Activated naive CD4-positive, alpha-beta T cell treated with anti-CD3 and anti-CD28 coated beads, Interleukin-2, amount 50 U/mL, for 24 hours (primary cell): Measurements from ENCODE around the gene ZKSCAN8.

Experiments used
- H3K27ac Mint-ChIP-seq: one replicate; pipeline ENCODE4 v1.8.0; 2021; ENCODE audit warnings: mild to moderate bottlenecking, mixed read lengths
- H3K27me3 Mint-ChIP-seq: one replicate; pipeline ENCODE4 v1.8.0; 2021; ENCODE audit warnings: mixed read lengths
- H3K36me3 Mint-ChIP-seq: one replicate; pipeline ENCODE4 v1.8.0; 2021; ENCODE audit warnings: mixed read lengths
- H3K4me1 Mint-ChIP-seq: one replicate; pipeline ENCODE4 v1.8.0; 2021; ENCODE audit warnings: mixed read lengths
- H3K4me3 Mint-ChIP-seq: one replicate; pipeline ENCODE4 v1.8.0; 2021; ENCODE audit warnings: mild to moderate bottlenecking, mixed read lengths
- H3K9me3 Mint-ChIP-seq: one replicate; pipeline ENCODE4 v1.8.0; 2021; ENCODE audit warnings: mixed read lengths

The ZKSCAN8 gene

GRCh38 chr6:28134015-28134414 is 7.7 kb upstream of the ZKSCAN8 start:
- peak overlapping the region; percentile 87 for H3K27ac Mint-ChIP-seq
- peak overlapping the region; percentile 55 for H3K4me3 Mint-ChIP-seq
- peaks cover 19% of the 10 kb centered on the region for H3K36me3 Mint-ChIP-seq
- peaks cover 69% of the 10 kb centered on the region for H3K4me1 Mint-ChIP-seq
- no peaks in the 10 kb centered on the region for H3K27me3 Mint-ChIP-seq
- H3K9me3 Mint-ChIP-seq: no peaks in the 10 kb centered on the region

GRCh38 chr6:28134716-28135115 is 7.0 kb upstream of the ZKSCAN8 start:
- Mint-ChIP-seq H3K36me3 (peaks cover 16% of the 10 kb centered on the region), H3K9me3 (no peaks in the 10 kb centered on the region), H3K4me3 (peak overlapping the region; percentile 55), H3K4me1 (peaks cover 69% of the 10 kb centered on the region), H3K27me3 (no peaks in the 10 kb centered on the region), H3K27ac (peak overlapping the region; percentile 87)

- Mint-ChIP-seq H3K4me3 (peak overlapping the region; percentile 99), H3K27ac (peak overlapping the region; percentile 99), H3K27me3 (no peaks in the 10 kb centered on the region), H3K4me1 (peaks cover 69% of the 10 kb centered on the region), H3K36me3 (peaks cover 16% of the 10 kb centered on the region), H3K9me3 (no peaks in the 10 kb centered on the region)
Observed at GRCh38 chr6:28135393-28135792, 6.3 kb upstream of the ZKSCAN8 start.

GRCh38 chr6:28136585-28137504 is 4.8 kb upstream of the ZKSCAN8 start:
- Mint-ChIP-seq H3K4me1 (peaks cover 74% of the 10 kb centered on the region), H3K27ac (peak overlapping the region; percentile 99)

GRCh38 chr6:28137505-28137981 is 4.1 kb upstream of the ZKSCAN8 start:
- Mint-ChIP-seq H3K4me3 (peak overlapping the region; percentile 99), H3K27me3 (no peaks in the 10 kb centered on the region), H3K4me1 (peaks cover 79% of the 10 kb centered on the region), H3K27ac (peak overlapping the region; percentile 99), H3K9me3 (no peaks in the 10 kb centered on the region), H3K36me3 (peaks cover 13% of the 10 kb centered on the region)

More at GRCh38 chr6:28136585-28137504, 4.8 kb upstream of the ZKSCAN8 start:
- Mint-ChIP-seq H3K27me3 (no peaks in the 10 kb centered on the region), H3K9me3 (no peaks in the 10 kb centered on the region), H3K36me3 (peaks cover 13% of the 10 kb centered on the region), H3K4me3 (peak overlapping the region; percentile 99)

GRCh38 chr6:28139860-28140543 is 1.7 kb upstream of the ZKSCAN8 start:
- Mint-ChIP-seq H3K4me3 (peak overlapping the region; percentile 96), H3K4me1 (peaks cover 72% of the 10 kb centered on the region), H3K27ac (peak overlapping the region; percentile 97), H3K9me3 (no peaks in the 10 kb centered on the region), H3K36me3 (peaks cover 9% of the 10 kb centered on the region), H3K27me3 (no peaks in the 10 kb centered on the region)

- Mint-ChIP-seq H3K27me3 (no peaks in the 10 kb centered on the region), H3K9me3 (no peaks in the 10 kb centered on the region), H3K4me3 (peak overlapping the region; percentile 96), H3K27ac (peak overlapping the region; percentile 97), H3K36me3 (peaks cover 6% of the 10 kb centered on the region), H3K4me1 (peaks cover 74% of the 10 kb centered on the region)
Observed at GRCh38 chr6:28140616-28141015, 1.1 kb upstream of the ZKSCAN8 start.

- Mint-ChIP-seq H3K4me1 (peaks cover 75% of the 10 kb centered on the region), H3K27ac (peak overlapping the region; percentile 91), H3K9me3 (no peaks in the 10 kb centered on the region), H3K36me3 (peaks cover 7% of the 10 kb centered on the region), H3K4me3 (peak overlapping the region; percentile 96), H3K27me3 (no peaks in the 10 kb centered on the region)
Observed at GRCh38 chr6:28142446-28142845, 763 bp downstream of the ZKSCAN8 start.

- Mint-ChIP-seq H3K9me3 (no peaks in the 10 kb centered on the region), H3K4me1 (peaks cover 56% of the 10 kb centered on the region), H3K27ac (no peak overlapping the region), H3K27me3 (no peaks in the 10 kb centered on the region), H3K4me3 (no peak overlapping the region), H3K36me3 (peaks cover 23% of the 10 kb centered on the region)
Observed at GRCh38 chr6:28145231-28145630, 3.5 kb downstream of the ZKSCAN8 start.

GRCh38 chr6:28152531-28152930 is 10.8 kb downstream of the ZKSCAN8 start:
- Mint-ChIP-seq H3K36me3 (peaks cover 64% of the 10 kb centered on the region), H3K4me3 (no peak overlapping the region), H3K27ac (no peak overlapping the region), H3K9me3 (no peaks in the 10 kb centered on the region), H3K4me1 (peaks cover 7% of the 10 kb centered on the region), H3K27me3 (no peaks in the 10 kb centered on the region)

GRCh38 chr6:28153546-28153945 is 11.9 kb downstream of the ZKSCAN8 start:
- Mint-ChIP-seq H3K4me1 (peaks cover 5% of the 10 kb centered on the region), H3K9me3 (peaks cover under 1% of the 10 kb centered on the region), H3K36me3 (peaks cover 64% of the 10 kb centered on the region), H3K4me3 (no peak overlapping the region), H3K27me3 (no peaks in the 10 kb centered on the region), H3K27ac (no peak overlapping the region)

- Mint-ChIP-seq H3K27me3 (no peaks in the 10 kb centered on the region), H3K9me3 (peaks cover 8% of the 10 kb centered on the region), H3K4me1 (peaks cover 5% of the 10 kb centered on the region), H3K27ac (no peak overlapping the region), H3K4me3 (no peak overlapping the region), H3K36me3 (peaks cover 65% of the 10 kb centered on the region)
Observed at GRCh38 chr6:28154357-28154756, 12.7 kb downstream of the ZKSCAN8 start.

- no peak overlapping the region for H3K27ac Mint-ChIP-seq
- no peaks in the 10 kb centered on the region for H3K27me3 Mint-ChIP-seq
- H3K4me1 Mint-ChIP-seq: peaks cover 17% of the 10 kb centered on the region
- H3K9me3 Mint-ChIP-seq: peaks cover 13% of the 10 kb centered on the region
- H3K4me3 Mint-ChIP-seq: no peak overlapping the region
- peaks cover 46% of the 10 kb centered on the region for H3K36me3 Mint-ChIP-seq
Observed at GRCh38 chr6:28158318-28158717, 16.6 kb downstream of the ZKSCAN8 start.

GRCh38 chr6:28159029-28159607 is 17.4 kb downstream of the ZKSCAN8 start:
- Mint-ChIP-seq H3K27ac (no peak overlapping the region), H3K27me3 (no peaks in the 10 kb centered on the region), H3K36me3 (peaks cover 41% of the 10 kb centered on the region), H3K4me3 (no peak overlapping the region), H3K4me1 (peaks cover 17% of the 10 kb centered on the region), H3K9me3 (peaks cover 13% of the 10 kb centered on the region)

- no peak overlapping the region for H3K4me3 Mint-ChIP-seq
- no peaks in the 10 kb centered on the region for H3K27me3 Mint-ChIP-seq
- H3K9me3 Mint-ChIP-seq: peaks cover 13% of the 10 kb centered on the region
- no peak overlapping the region for H3K27ac Mint-ChIP-seq
- peaks cover 17% of the 10 kb centered on the region for H3K4me1 Mint-ChIP-seq
- H3K36me3 Mint-ChIP-seq: peaks cover 33% of the 10 kb centered on the region
Observed at GRCh38 chr6:28160233-28160632, 18.6 kb downstream of the ZKSCAN8 start.
